Suppressor macrophage treated with lipopolysaccharide for 4 hours (primary cell): ENCODE results near the gene ZNF506.
A peak's percentile ranks its signal among the peaks of the same experiment; 100 is the strongest.
"Not testable (repeated sequence)": the region's sequence is repeated elsewhere in the genome, so short reads cannot be mapped to it uniquely, and the experiment has no call there.

Source experiments
- DNase-seq: peaks from one replicate; pipeline ENCODE4 v3.0.0-alpha.2; 2020

ZNF506 gene

GRCh38 chr19:19777692-19778091, 43.9 kb downstream of the ZNF506 start:
- DNase-seq = no peak

- peak; percentile 95 for DNase-seq
Observed at GRCh38 chr19:19776206-19777008, 45.1 kb downstream of the ZNF506 start.

DNA sequence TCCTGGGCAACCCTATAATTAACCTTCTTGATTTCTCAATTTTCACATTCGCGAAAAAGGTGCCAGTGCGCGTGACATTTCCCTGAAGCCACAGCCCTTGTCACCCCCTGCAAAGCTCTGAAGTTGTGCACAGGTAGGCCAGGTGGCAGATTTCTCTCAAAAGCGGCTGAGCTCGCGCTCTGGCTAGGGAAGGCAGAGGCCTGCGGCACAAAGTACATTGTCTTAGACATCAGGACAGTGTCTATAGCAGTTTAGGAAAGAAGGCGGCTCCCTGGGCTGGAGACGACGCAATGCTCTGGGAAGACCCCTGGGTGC, 45.7 kb downstream of the ZNF506 start:
- DNase-seq = no peak

DNA sequence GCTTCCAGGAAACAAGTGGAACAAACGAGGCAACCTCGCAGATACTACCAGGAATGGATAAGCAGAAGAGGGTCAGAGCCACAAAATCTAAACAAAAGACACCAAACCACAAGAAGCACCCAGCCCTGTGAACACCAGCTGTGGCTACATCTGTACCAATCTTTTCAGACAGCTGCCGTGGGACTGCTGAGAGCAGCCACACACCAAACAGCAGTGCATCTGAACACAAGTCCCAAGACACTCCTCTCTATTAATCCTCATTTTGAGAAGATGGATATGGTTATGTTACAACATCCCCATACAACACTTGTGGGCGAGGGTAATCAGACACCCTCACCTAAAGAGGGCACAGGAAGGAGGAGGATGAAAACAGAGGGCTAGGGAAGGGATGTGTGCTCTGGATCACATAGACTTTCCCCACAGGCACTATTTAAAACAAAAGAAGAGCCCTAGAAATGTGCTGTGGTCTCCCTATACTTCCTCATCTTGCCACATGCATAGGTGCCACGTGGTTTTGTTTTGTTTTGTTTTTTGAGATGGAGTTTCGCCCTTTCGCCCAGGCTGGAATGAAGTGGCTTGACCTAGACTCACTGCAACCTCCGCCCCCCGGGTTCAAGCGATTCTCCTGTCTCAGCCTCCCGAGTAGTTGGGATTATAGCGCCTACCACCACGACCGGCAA, 47.1 kb downstream of the ZNF506 start:
- DNase-seq = no peak

DNA sequence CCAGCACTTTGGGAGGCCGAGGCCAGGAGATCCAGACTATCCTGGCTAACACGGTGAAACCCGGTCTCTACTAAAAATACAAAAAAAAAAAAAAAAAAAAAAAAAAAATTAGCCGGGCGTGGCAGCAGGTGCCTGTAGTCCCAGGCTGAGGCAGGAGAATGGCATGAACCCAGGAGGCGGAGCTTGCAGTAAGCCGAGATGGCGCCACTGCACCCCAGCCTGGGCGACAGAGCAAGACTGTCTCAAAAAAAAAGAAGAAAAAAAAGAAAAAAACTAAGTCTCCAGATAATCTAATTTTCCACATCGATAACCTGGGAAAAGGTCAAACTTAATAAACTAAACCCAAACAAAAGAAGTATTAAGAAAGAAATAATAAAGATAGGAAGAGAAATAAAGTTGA, 49.6 kb downstream of the ZNF506 start:
- DNase-seq = not testable (repeated sequence)

- not testable (repeated sequence) for DNase-seq
Observed at GRCh38 chr19:19769971-19770370, 51.6 kb downstream of the ZNF506 start.

DNA sequence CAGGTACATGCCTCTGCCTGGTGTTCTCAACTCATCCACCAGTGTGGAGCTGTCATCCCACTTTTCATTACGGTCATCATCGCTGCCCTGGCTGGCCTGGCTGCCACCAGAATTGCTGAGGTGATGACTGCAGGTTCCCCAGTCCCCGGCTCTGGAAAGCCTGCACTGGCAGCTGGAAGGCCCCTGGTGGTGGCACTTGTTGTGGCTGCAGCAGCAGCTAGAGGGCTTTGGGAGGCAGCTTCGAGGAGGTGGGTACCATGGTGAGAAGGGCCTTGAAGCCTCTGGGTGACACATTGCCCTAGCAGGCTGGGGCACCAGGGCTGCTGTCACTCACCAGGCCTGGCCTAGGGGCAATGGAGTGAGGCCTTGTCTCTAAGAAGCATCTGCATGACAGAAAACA, 63.4 kb downstream of the ZNF506 start:
- no peak for DNase-seq

GRCh38 chr19:19752760-19753403, 68.7 kb downstream of the ZNF506 start:
- DNase-seq = no peak

DNA sequence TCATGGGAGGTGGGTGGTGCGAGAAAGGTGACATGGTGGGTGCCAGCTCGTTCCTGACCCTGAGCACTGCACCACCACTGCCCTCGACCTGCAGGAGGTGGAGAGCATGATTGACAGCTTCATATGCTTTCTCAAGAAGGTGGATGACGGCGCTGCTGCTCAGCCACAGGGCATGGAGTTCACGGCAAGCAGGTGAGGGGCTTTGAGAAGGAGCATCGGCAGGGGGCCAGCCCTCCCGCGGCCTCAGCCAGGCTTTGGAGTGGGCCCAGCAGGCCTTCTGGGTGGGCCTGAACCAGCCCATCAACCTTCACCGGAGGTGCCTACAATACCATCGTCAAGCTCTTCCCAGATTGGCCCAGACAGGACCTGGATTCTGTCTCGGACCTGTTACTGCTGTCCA, 69.7 kb downstream of the ZNF506 start:
- no peak for DNase-seq

- no peak for DNase-seq
Observed at GRCh38 chr19:19750842-19751790, 70.4 kb downstream of the ZNF506 start.

- no peak for DNase-seq
Observed at GRCh38 chr19:19749908-19750841, 71.4 kb downstream of the ZNF506 start.

GRCh38 chr19:19749117-19749907, 72.2 kb downstream of the ZNF506 start:
- no peak for DNase-seq

- no peak for DNase-seq
Observed at GRCh38 chr19:19748249-19748938, 73.2 kb downstream of the ZNF506 start.

GRCh38 chr19:19747357-19748220, 74.0 kb downstream of the ZNF506 start:
- no peak for DNase-seq

DNA sequence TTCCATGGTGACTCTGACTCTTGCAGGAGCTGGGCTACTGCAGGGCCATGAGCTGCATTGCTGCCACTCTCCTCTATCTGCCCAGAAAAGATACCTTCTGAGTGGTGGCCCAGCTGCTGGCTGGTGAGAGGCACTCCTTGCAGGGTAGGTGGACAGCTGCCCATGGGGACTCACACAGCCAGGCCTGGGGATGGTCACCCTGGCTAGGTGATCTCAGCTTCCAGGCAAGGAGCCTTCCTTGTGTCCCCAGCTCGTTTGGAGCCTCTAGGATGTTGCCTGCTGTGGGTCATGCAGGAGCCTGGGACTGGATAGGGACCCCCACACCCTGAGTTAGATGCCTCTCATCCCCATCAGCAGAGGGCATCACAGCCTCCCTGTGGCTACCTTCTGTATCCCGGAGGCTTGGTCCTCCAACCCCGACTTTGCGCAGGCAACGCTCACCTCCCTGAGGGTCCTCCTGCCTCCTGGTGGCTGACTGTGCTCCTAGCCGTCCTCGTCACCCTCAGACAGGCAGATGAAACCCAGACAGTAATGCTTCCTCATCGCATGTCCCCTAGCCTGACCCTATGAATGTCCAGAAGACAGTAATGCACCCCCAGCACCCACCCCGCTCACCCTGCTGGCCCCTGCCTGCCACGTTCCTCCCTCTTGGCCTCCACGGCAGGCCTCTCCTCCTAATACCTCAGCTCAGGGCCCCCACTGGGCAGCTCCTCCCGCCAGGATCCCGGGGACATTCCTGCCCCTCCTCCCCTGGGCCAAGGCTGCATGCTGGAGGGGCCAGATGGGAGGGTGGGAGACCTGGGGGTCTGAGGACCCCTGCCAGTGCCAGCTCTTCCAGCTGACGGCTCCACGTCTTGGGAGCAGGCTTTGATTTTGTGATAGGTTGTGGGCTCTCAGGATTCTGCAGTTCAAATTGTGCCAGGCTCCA, 75.0 kb downstream of the ZNF506 start:
- no peak for DNase-seq

DNA sequence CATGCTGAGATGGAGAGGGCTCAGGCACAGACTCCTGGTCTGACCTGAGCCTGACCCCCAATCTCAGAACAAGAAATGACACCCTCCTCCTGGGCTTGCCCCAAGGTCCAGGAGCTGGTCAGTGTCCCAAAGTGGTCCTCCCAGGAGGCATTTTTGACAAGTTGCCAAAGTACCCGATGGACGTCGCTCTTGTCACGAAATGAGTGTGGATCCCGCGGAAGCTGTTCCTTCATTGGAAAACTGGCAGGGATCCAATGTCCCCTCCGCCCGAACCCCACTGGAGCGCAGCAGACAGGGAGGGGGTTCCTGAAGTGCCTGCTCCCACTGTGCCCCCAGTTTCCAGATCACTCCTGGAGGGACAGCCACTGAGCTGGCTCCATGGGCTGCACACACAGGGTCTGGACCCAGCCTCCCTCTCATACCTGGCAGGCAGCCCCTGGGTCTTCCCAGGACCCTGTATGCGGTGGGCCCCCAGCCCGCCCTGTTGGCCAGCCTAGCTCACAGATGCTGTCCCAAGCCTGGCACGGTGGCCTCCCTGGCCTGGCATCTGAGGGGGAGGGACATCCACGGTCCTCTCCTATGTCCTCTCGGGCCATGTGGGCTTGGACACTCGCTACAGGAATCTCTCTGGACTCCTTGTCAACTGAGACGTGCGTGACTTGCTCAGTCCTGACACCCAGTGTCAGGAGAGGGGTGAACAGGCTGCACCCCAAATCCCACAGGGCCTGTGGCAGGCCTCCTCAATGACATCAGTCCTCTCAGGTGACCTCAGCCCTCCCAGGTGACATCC, 75.9 kb downstream of the ZNF506 start:
- no peak for DNase-seq

DNA sequence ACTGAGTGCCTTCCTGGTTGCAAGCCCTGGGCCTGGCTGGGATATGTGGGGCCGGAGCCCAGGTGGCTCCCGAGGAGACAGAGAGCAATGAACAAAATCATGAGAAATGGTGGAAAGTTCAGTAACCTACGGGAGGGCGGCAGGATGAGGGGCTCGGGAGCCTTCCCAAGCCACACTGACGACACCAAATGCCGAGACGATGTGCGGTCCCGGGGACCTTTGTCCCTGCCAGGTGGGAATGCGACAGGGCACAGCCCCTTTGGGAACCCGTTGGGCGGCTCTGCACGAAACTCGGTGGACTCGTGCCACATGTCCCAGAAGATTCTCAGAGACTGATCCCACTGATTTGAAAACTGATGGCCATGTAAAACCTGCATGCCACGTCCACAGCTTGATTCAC, 76.9 kb downstream of the ZNF506 start:
- DNase-seq = no peak
